ENCODE results near the gene AGAP4. TPM values are rescaled to one million over a fixed set of nuclear protein-coding genes. Genes with fewer than 3 reads are reported as not detected.
"Not testable (repeated sequence)": the region's sequence is repeated elsewhere in the genome, so short reads cannot be mapped to it uniquely, and the experiment has no call there.

The AGAP4 gene
- total and polyA plus RNA-seq, 2 of the 8 experiments (the other 6 are each of a cell fraction or from before 2014, with no cell fraction given), result 13.5 to 13.9 TPM

DNA sequence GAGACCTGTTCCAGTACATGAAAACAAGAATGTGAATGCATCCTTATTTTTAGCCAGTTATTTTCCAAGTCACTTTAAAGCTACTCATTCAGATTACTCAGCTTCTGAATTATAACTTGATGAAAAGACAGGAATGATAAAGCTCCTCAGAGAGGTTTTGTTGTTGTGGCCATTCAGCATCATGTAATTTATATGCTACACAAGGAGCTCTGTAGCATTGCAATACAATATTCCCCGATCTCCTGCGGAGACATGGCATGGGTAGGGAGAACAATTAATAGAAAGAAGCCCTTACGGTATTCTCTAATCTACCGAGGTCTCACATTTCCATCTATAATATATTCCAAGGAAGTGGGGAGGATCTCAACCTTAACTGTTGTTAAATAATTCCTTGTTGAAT, 43.4 kb upstream of the AGAP4 start:
- H3K79me2 ChIP-seq (ENCODE audit: control insufficient read depth in 1 of 2, insufficient read depth in 2 of 2, low read length in 2 of 2); POLR2A ChIA-PET (ENCODE audit: partially characterized antibody); DNase-seq (ENCODE audit: low read depth in 1 of 2, low spot score in 2 of 2); H3K18ac ChIP-seq (ENCODE audit: extremely low read depth, low read length); H4K91ac ChIP-seq (replicated peaks; ENCODE audit: insufficient read length, low read length); H4K5ac ChIP-seq (ENCODE audit: insufficient read length, low read depth, low read length); H2BK15ac ChIP-seq (ENCODE audit: low read length); FAIRE-seq; H2BK120ac ChIP-seq (replicated peaks; ENCODE audit: low read depth, low read length); CTCF ChIA-PET (ENCODE audit: partially characterized antibody); H4K20me1 ChIP-seq (replicated peaks in 1 of 2; ENCODE audit: control insufficient read depth in 1 of 2, insufficient read depth in 2 of 2, low read length in 2 of 2); H3K27ac ChIP-seq (ENCODE audit: low read depth, low read length); H3K79me1 ChIP-seq (ENCODE audit: low read depth, low read length); H3K9ac ChIP-seq (replicated peaks in 1 of 4; ENCODE audit: extremely low read depth in 1 of 4, low read depth in 3 of 4, low read length in 3 of 4); H3K4me3 ChIP-seq (ENCODE audit: extremely low read depth in 1 of 4, insufficient read depth in 2 of 4, low read depth in 3 of 4, low read length in 4 of 4); H3K23ac ChIP-seq (ENCODE audit: insufficient read length); H2BK20ac ChIP-seq (ENCODE audit: low read length); H3K9me3 ChIP-seq (ENCODE audit: insufficient read depth in 2 of 2, low read depth in 1 of 2, low read length in 1 of 2); H2AFZ ChIP-seq (ENCODE audit: low read length); H3K14ac ChIP-seq (ENCODE audit: insufficient read length); H3K27me3 ChIP-seq (replicated peaks in 1 of 4; ENCODE audit: control insufficient read depth in 3 of 4, extremely low read depth in 1 of 4, insufficient read depth in 3 of 4, low read length in 3 of 4); H4K8ac ChIP-seq (ENCODE audit: extremely low read depth, insufficient read depth, low read length); H3K4me1 ChIP-seq (replicated peaks in 1 of 4; ENCODE audit: control insufficient read depth in 3 of 4, insufficient read depth in 4 of 4, low read length in 3 of 4); H2BK12ac ChIP-seq (ENCODE audit: low read depth, low read length); H3K23me2 ChIP-seq (ENCODE audit: low read depth, low read length); H2BK5ac ChIP-seq (ENCODE audit: low read depth, low read length); H2AK5ac ChIP-seq (ENCODE audit: low read depth, low read length); H3K36me3 ChIP-seq (ENCODE audit: control insufficient read depth in 2 of 4, insufficient read depth in 4 of 4, low read length in 3 of 4); H3K4me2 ChIP-seq (ENCODE audit: insufficient read depth in 1 of 2, low read depth in 2 of 2, low read length in 2 of 2); H3K56ac ChIP-seq (replicated peaks; ENCODE audit: insufficient read length, low read depth, low read length); H3K4ac ChIP-seq (replicated peaks; ENCODE audit: insufficient read length, low read depth, low read length): not testable (repeated sequence)
- WGBS, 2 experiments (ENCODE audit: extremely low coverage in 1 of 2, insufficient coverage in 1 of 2, insufficient read length in 1 of 2, insufficient replicate concordance in 2 of 2, low coverage in 1 of 2, low lambda C conversion rate in 2 of 2, missing lambda C conversion rate in 1 of 2), result 100% methylated on average over 2 of the region's 4 CpGs; no CpG with 5 or more reads in 1 of the 2 experiments

DNA sequence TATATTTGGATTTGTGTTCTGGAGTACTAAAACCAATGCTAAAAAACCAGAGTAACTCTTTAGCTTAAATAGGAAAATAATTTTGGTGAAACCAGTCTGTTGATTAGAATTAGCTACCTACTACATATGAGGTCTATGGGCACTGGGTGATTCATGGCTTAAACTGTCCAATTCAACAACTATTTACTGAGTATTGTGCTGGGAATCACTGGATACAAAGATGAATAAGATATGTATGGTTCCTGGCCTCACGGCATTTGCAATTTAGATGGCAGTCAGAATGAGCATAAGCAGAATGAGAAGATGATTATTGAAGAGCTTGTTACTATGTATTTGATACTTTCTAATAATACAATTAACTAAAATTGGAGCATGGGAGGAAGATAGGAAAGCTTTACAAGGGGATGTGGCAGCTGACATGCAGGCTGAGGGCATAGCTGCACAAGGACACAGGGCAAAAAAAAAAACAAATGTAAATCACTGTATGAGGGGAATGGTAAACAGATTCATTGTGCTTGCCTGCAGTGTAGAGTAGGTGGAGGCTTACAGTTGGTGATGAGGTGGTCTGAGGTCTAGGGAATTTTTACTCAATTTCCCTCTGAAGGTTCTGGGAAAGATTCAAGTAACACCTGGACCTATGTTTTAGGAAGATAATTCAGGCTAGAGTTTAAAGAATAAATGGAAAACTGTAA, 42.4 kb upstream of the AGAP4 start:
- FAIRE-seq; H3K36me3 ChIP-seq (ENCODE audit: control insufficient read depth in 2 of 4, insufficient read depth in 4 of 4, low read length in 3 of 4); H3K79me1 ChIP-seq (ENCODE audit: low read depth, low read length); H3K23me2 ChIP-seq (ENCODE audit: low read depth, low read length); H3K27me3 ChIP-seq (replicated peaks in 1 of 4; ENCODE audit: control insufficient read depth in 3 of 4, extremely low read depth in 1 of 4, insufficient read depth in 3 of 4, low read length in 3 of 4); H4K5ac ChIP-seq (ENCODE audit: insufficient read length, low read depth, low read length); POLR2A ChIA-PET (ENCODE audit: partially characterized antibody); H3K4me3 ChIP-seq (ENCODE audit: extremely low read depth in 1 of 4, insufficient read depth in 2 of 4, low read depth in 3 of 4, low read length in 4 of 4); H3K9me3 ChIP-seq (ENCODE audit: insufficient read depth in 2 of 2, low read depth in 1 of 2, low read length in 1 of 2); CTCF ChIA-PET (ENCODE audit: partially characterized antibody); H3K56ac ChIP-seq (replicated peaks; ENCODE audit: insufficient read length, low read depth, low read length); H3K9ac ChIP-seq (replicated peaks in 1 of 4; ENCODE audit: extremely low read depth in 1 of 4, low read depth in 3 of 4, low read length in 3 of 4); H2AK5ac ChIP-seq (ENCODE audit: low read depth, low read length); H4K91ac ChIP-seq (replicated peaks; ENCODE audit: insufficient read length, low read length); H2AFZ ChIP-seq (ENCODE audit: low read length); DNase-seq (ENCODE audit: low read depth in 1 of 2, low spot score in 2 of 2); H2BK15ac ChIP-seq (ENCODE audit: low read length); H3K79me2 ChIP-seq (ENCODE audit: control insufficient read depth in 1 of 2, insufficient read depth in 2 of 2, low read length in 2 of 2); H4K20me1 ChIP-seq (replicated peaks in 1 of 2; ENCODE audit: control insufficient read depth in 1 of 2, insufficient read depth in 2 of 2, low read length in 2 of 2); H2BK12ac ChIP-seq (ENCODE audit: low read depth, low read length); H3K4me1 ChIP-seq (replicated peaks in 1 of 4; ENCODE audit: control insufficient read depth in 3 of 4, insufficient read depth in 4 of 4, low read length in 3 of 4); H3K14ac ChIP-seq (ENCODE audit: insufficient read length); H2BK120ac ChIP-seq (replicated peaks; ENCODE audit: low read depth, low read length); H2BK20ac ChIP-seq (ENCODE audit: low read length); H3K23ac ChIP-seq (ENCODE audit: insufficient read length); H3K27ac ChIP-seq (ENCODE audit: low read depth, low read length); H3K4me2 ChIP-seq (ENCODE audit: insufficient read depth in 1 of 2, low read depth in 2 of 2, low read length in 2 of 2); H4K8ac ChIP-seq (ENCODE audit: extremely low read depth, insufficient read depth, low read length); H2BK5ac ChIP-seq (ENCODE audit: low read depth, low read length); H3K4ac ChIP-seq (replicated peaks; ENCODE audit: insufficient read length, low read depth, low read length); H3K18ac ChIP-seq (ENCODE audit: extremely low read depth, low read length): not testable (repeated sequence)
- WGBS, 2 experiments (ENCODE audit: extremely low coverage in 1 of 2, insufficient coverage in 1 of 2, insufficient read length in 1 of 2, insufficient replicate concordance in 2 of 2, low coverage in 1 of 2, low lambda C conversion rate in 2 of 2, missing lambda C conversion rate in 1 of 2), result 76% methylated on average over 1 of the region's 1 CpG; no CpG with 5 or more reads in 1 of the 2 experiments

Measured in H1 (cell line).